Measurements from ENCODE around the gene SLC6A8.
"Not testable (repeated sequence)": the region's sequence is repeated elsewhere in the genome, so short reads cannot be mapped to it uniquely, and the experiment has no call there.

Gene SLC6A8

DNA sequence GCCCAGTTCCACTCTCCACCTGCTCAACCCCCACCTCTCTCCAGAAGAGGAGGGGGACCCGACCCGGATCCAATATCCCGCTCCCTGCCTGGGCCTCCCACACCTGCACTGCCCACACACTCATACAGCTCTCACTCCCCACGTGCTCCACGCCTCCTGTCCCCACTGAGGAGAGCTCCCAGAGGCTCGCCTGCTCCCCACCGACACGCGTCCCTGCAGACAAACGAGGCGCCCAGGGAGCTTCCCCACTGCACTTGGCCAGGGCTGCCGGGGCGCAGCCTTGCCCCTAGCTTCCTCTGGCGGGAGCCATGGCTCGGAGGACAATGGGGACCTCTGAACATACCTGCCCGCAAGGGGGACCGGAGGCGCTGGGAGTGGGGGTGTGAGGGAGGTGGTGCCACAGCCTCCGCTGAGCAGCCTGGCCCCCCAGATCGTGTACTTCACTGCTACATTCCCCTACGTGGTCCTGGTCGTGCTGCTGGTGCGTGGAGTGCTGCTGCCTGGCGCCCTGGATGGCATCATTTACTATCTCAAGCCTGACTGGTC is 5.0 kb downstream of the SLC6A8 start:
- DNase-seq (ENCODE audit: low read depth in 2 of 2), result no peak

DNA sequence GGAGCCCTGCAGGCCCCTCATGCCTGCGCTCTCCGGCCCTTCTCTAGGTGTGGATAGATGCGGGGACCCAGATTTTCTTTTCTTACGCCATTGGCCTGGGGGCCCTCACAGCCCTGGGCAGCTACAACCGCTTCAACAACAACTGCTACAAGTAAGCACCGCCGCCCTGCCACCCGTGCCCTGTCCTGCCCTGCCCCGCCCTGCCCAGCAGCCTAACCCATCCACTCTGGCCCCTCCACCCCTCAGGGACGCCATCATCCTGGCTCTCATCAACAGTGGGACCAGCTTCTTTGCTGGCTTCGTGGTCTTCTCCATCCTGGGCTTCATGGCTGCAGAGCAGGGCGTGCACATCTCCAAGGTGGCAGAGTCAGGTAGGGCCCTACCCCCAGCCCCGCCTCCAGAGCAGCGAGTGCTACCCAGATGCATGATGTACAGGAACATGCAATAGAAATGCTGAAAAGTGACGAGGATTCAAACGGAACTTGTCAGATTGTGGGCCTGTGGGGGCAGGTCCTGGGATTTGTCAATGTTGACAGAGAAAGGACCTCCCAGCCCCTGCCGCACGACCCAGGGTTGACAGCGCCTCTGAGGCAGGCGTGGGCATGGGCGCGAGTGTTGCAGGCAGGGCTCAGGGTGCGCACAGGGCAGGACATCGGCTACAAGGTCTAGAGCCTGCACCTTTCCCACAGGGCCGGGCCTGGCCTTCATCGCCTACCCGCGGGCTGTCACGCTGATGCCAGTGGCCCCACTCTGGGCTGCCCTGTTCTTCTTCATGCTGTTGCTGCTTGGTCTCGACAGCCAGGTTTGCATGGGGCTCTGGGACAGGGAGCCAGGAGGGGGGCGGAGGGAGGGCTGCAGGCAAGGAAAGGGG is 5.7 kb downstream of the SLC6A8 start:
- no peak for DNase-seq (ENCODE audit: low read depth in 2 of 2)

DNA sequence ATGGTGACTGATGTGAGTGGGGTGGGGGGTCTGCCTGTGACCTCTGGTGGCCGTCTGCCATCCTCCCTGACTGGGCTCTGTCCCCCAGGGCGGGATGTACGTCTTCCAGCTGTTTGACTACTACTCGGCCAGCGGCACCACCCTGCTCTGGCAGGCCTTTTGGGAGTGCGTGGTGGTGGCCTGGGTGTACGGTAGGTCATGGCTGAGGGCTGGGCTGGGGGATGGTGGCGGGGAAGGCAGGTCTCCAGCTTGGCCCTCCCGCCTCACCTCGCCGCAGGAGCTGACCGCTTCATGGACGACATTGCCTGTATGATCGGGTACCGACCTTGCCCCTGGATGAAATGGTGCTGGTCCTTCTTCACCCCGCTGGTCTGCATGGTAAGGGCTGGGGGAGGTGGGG is 6.5 kb downstream of the SLC6A8 start:
- DNase-seq (ENCODE audit: low read depth in 2 of 2), result not testable (repeated sequence)

DNA sequence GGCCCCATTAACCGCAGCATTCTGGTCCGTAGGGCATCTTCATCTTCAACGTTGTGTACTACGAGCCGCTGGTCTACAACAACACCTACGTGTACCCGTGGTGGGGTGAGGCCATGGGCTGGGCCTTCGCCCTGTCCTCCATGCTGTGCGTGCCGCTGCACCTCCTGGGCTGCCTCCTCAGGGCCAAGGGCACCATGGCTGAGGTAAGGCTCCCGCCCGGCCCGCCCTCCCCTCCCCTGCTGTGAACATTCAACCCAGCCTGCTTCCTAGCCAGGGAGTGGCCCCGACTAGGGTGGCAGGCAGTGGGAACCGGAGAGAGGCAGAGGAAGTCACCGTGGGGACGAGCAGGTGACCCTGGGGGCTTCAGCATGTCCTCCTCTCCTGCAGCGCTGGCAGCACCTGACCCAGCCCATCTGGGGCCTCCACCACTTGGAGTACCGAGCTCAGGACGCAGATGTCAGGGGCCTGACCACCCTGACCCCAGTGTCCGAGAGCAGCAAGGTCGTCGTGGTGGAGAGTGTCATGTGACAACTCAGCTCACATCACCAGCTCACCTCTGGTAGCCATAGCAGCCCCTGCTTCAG is 7.1 kb downstream of the SLC6A8 start:
- no peak for DNase-seq (ENCODE audit: low read depth in 2 of 2)

DNA sequence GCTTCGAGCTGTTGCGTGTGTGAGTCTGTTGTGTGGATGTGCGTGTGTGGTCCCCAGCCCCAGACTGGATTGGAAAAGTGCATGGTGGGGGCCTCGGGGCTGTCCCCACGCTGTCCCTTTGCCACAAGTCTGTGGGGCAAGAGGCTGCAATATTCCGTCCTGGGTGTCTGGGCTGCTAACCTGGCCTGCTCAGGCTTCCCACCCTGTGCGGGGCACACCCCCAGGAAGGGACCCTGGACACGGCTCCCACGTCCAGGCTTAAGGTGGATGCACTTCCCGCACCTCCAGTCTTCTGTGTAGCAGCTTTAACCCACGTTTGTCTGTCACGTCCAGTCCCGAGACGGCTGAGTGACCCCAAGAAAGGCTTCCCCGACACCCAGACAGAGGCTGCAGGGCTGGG is 8.4 kb downstream of the SLC6A8 start:
- no peak for DNase-seq (ENCODE audit: low read depth in 2 of 2)

DNA sequence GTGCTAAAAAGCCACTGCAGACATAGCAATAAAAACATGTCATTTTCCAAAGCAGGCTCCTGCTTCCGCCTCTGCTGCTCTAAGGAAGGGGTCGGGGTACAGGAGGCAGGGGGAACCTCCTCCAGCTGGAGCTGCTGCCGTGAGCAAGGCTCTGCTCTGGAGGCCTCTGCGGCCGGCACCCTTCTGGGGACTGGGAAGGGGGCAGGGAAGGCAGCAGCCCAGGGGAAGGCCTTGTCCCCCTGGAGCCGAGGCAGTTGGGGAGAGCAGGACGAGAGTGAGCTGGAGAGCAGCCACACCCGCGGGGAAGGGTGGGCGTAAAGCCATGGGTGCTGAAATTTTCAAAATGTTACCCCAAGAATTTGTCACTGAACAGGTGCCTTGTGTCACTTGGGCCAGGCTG is 8.8 kb downstream of the SLC6A8 start:
- DNase-seq (ENCODE audit: low read depth in 2 of 2), result not testable (repeated sequence)

DNA sequence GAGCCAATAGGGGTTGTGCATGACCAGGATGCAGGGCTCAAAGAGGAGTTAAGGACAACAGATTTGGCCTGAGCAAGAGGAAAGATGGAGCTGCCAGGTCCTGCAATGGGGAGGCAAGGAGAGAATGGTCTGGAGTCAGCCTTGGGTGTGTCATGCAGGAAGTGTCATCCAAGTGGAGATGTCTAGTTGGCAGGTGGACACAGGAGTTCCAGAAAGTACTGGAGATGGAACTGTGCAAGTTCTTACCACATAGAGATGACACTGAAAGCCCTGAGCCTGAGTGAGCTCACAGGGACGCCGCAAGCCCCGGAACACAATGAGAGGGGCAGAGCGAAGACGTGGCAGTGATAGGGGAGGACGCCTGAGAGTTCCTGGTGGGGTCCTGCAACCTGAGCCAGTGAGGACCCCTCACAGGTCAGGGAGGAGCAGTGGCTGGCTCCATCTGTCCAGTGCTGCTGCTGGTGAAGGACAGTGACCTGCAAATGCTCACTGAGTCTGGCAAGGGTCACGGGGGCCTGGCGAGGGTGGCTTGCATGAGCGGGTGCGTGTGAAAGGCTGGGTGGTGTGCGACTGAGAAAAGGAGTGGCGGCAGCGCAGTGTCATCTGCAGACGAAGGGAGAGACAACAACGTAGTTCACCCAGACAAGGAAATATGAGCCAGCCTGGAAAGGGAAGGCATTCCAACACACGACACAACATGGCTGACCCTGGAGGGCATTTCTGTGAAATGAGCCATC is 9.4 kb downstream of the SLC6A8 start:
- not testable (repeated sequence) for DNase-seq (ENCODE audit: low read depth in 2 of 2)

DNA sequence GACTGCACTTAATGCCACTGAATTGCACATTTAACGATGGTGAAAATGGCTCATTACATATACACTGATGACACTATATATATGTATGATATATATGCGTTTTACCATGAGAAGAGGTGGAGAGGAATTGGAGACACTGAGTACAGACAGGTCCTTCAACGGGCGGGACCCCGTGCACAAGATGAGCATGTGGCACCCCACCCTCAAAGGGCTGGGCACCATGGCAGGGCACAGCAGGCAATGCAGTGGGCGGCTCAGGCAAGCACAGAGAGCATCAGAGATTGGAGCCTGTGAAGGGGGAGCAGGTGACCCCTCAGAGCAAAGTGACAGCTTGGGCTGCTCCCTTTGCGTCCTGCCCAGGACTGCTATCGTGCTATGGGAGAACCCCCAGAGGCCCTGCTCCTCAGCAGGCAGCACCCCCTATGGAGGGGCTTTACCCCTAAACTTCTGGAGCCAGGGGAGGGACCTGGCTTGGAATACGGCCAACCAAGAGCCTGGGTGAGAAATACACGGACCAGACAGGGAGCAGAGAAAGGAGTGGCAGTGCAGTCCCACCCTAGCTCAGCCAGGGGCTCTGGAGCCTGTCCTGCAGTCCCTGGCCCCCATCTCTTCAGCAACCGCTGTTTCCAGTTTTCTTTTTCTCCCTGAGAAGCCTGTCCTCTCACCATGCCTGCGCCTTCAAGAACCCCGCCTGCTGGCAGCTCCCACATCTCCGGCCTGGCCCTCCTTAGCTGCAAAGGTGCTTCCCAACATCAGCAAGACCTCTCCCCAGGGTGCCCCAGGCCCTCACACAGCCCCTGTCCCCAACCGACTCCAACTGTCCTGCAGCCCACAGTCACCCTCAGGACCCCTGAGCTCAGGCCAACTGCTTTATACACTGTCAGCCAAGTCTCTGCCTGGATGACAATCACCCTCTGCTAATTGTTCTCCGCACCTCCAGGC is 10.5 kb downstream of the SLC6A8 start:
- DNase-seq (ENCODE audit: low read depth in 2 of 2), result no peak

DNA sequence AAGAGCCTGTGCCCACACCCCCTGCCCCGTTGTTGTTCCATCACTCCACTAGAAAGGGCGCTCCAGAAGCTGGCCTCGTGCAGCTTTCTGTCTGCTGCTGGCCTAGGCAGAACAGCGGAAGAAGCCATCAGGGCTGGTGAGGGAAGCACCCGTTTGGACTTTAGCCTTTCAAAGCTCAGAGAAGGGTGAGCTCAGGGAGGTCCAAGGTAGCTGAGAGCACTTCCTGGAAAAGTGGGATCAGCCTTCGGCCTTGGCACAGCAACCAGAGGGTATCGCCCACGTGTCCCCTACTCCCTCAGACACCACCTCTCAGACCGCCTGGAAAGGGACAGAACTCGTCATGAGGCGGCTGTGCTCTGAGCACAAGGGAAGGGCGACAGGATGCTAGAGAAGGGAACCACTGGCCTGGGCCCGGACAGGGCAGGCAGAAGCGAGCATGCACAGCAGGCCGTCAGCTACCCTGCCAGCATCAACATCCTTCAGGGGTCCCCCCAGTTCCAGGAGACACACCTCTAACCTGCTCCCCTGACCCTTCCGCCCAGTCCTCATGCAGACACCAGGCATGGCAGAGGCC is 11.6 kb downstream of the SLC6A8 start:
- not testable (repeated sequence) for DNase-seq (ENCODE audit: low read depth in 2 of 2)

DNA sequence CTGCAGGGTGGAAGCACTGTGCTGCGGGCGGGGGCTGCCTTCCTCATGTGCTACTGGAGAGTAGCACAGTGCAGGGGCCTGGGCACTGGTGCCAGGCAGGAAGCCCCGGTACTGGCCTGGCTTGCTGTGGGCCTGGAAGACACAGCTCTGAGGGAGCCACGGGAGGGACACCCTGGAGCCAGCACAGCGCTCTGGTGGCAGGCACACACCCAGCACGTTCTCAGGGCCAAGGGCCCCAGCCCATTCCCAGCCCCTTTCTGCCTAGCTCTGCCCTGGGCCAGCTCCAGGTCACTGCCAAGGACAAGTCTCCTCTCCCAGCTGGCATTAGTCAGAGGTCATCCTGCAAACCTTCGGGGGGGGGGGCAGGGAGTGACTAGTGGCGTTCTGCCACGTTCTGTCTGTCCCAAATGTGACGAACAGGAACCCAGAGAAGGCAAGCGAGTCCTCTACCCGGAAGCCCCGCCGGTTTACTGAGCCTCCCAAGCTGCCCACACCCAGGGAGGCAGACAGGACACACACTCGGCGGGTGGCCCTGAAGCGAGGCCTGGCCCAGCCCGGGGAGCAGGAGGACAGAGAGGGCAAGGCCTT is 12.2 kb downstream of the SLC6A8 start:
- not testable (repeated sequence) for DNase-seq (ENCODE audit: low read depth in 2 of 2)

DNA sequence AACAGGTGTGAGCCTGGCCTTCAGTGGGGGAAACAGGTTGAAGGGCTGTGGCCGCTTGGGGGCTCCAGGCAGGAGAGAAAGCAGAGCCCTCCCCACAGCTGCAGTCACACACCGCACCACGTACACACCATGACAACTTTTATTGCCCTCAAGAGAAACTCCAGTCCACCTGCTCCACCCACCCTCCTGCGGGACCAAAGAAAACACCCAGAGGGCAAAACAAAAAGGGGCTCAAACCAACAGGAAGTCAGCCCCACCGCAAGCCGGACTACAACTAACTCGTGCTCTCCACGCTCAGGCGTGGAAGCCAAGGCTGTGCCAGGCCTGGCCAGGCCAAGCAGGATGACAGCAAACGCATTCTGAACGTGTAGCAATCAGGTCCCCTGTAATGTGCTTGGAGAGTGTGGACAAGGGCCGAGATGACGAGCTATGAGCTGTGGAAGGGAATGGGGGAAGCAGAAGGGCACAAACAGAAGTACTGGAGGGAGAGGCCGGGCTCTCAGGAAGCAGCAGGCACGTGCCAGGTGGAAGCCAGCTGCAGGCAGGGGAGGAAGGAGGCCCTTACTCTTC is 12.7 kb downstream of the SLC6A8 start:
- no peak for DNase-seq (ENCODE audit: low read depth in 2 of 2)

DNA sequence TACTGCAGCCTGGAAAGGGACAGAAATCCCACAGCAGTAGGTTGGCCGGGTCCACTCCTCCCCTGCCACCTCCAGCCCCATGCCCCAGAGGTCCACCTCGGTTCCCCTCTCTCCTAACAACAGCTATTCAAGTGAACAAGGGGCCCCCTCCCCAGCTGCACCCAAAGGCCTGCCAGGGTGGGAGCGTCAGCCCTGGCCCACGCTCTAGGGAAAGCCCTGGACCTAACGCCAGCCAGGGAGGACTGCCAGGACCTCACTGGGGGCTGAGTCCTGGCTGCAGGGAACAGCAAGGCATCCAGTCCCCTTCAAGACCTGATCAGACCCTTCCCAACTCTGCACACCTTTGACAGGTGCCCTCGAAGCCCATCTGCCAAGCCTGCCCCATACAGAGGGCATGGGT is 13.2 kb downstream of the SLC6A8 start:
- no peak for DNase-seq (ENCODE audit: low read depth in 2 of 2)

DNA sequence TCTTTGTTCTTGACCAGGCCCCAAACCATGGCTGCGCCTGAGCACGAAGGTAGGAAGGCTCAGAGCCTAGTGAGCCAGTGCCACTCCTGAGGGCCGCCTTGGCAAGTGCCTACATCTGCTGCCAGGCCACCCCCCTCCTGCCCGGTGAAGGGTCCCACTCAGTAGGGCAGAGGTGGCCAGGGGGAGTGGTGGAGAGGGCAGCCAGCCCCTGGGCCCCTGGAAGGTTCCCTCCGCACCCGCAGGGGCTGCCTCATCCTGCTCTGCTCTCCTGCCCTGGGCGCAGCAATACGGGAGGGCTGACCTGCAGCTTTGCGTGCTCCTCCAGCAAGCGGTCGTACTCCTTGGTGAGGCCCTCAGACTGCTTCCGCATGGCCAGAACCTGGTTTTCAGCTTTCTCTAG is 14.0 kb downstream of the SLC6A8 start:
- DNase-seq (ENCODE audit: low read depth in 2 of 2), result no peak

DNA sequence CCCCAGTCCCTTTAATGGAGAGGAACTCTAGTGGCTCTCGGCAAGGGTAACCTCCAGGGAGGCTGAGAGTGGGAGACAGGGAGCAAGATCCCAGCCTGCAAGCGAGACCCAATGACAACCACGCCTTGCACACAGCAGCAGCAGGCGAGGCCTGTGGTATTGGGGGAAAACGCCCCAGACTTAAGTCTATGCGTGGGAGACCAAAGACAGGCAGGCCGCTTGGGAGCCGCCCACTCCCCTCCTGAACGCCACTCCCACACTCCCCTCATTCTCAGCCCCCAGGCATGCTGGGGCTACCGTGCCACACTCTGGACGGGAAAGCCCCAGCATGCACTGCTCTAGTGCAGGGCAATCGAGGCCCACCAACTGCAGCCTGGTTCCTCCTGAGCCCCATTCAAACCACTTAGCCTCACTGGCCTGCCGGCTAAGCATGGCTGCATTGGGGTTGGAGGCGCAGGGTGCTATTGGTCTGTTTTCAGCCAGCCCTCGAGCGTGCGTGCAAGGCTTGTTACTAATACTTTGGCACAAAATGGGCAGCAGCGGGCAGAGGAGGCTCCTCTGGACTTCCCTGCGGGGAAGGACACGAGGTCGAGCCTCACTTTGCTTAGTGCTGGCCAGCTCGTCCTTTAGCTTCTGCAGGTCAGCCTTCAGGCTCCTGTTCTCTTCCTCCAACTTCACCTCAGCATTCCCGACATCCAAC is 14.8 kb downstream of the SLC6A8 start:
- no peak for DNase-seq (ENCODE audit: low read depth in 2 of 2)

DNA sequence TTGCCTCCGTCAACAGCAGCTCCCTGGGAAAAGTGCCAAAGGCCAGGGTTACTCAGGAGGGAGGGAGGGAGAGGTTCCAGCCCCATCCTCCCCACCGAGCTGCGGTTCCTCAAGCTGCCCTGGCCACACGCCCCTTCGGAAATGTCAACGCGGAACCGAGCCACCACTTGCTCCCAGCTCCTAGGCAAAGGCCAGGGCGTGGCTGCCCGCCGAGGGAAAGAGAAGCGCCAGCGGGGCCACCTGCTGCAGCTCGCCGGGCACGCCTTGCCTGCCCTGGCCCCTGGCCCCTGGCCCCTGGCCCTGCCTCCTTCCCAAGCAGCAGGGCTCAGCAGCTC is 15.3 kb downstream of the SLC6A8 start:
- no peak for DNase-seq (ENCODE audit: low read depth in 2 of 2)

DNA sequence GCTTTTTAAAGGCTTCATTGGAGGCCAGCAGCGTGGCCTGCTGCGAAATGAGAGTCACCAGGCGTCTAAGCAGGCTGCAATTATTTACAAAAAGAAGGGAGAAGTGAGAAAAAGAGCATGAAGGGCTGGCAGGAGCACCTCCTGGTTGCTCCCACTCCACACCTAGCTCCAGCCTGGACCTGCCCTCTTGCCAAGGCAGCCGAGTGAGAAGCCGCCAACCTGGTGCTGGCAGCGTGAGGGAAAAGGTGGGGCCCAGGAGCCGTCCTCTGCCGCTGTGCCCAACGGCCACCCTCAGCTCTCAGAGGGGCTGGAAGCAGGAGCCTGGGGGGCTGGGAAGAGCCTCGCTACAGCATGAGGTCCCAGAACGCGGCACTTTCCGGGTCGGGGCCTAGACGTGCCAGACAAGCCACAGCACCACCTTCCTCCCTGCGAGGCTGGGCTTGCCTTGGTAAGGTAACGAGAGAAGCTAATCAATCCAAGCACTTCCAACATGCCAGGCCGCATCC is 16.3 kb downstream of the SLC6A8 start:
- no peak for DNase-seq (ENCODE audit: low read depth in 2 of 2)

DNA sequence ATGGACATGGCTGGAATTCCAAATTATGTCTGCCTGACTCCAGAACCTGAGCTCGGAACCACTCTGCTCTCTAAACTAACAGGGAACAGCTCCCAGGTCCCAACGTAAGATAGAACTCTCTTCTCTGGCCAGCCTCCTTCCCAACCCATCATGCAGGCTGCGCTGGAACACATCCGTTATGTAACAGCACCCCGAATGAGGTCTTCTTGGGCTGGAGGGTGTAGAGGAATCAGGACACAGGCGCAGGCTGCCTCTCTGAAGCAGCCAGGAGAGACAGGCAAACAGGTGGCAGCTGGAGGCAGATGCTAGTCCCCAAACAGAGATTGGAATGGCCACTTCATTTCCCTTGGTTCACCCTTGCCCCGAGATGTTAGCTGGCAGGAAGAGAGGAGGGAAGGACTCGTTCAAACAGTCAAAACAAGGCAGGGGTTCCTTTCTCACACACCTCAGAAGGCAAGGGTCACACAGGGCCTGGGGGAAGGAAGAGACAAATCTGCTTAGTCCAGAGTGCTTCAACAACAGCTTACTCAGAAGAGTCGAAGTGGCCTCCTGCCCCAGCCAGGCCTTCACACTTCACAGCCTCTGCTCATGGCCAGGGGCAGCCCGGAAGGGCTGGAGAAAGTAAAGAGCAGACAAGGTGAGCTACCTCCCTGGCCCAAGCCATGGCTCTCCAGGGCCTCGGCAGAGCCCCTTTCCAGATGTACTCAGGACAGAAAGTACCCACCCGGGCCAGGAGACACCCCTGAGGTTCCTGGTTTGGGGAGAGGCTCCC is 17.1 kb downstream of the SLC6A8 start:
- DNase-seq (ENCODE audit: low read depth in 2 of 2), result not testable (repeated sequence)

DNA sequence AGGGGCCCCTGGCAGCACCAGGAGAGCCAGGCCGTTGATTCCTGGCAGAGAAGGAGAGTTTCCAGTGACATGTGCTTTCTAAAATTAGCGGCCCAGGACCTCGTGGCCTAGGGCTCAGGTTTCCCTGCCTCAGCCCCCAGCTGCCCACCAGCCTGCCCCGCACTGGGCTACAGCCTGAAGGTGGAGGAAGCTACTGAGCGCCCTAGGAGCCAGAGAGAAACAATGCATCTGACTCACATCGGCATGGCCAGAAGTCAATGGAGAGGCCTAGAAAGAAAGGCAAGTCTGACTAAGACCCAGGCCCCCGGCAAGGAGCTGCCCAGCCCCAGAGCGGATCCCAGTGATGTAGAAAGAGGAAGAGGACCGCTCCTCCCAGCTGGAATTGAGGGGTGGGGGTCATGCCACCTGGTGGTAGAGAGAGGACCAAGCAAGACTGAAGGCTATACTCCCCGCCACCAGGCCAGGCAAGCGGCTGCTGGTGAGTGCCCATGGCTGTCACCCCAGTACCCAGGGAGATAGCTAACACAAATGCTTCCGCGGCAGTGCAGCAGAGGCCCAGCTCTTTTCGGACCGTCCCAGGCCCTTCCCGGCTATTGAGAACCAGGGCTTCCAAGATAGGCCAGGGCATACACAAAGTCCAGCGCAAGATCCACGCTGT is 17.8 kb downstream of the SLC6A8 start:
- DNase-seq (ENCODE audit: low read depth in 2 of 2), result not testable (repeated sequence)
